H9 (cell line): ENCODE measurements around the gene ARMC9. TPM values are rescaled to one million over a fixed set of nuclear protein-coding genes. Genes with fewer than 3 reads are reported as not detected.

ENCODE experiments used
- DNase-seq: peaks from one replicate; pipeline ENCODE4 v3.0.0-alpha.2; 2017
- H2AFZ ChIP-seq: one replicate; pipeline ENCODE4 v1.6.1; 2013; ENCODE audit warnings: mild to moderate bottlenecking, low read length, control low read depth, moderate library complexity
- H2AK5ac ChIP-seq: 2 replicates; pipeline ENCODE4 v1.6.1; 2013; ENCODE audit warnings: low read length, control low read depth, mixed read lengths; ENCODE audit not compliant: insufficient read length
- H2BK120ac ChIP-seq: one replicate; pipeline ENCODE4 v1.6.1; 2013; ENCODE audit warnings: low read depth, mild to moderate bottlenecking, low read length, control low read depth, inconsistent platforms; ENCODE audit not compliant: poor library complexity, severe bottlenecking
- H2BK12ac ChIP-seq: 2 replicates; pipeline ENCODE4 v1.6.1; 2013; ENCODE audit warnings: low read length, control low read depth, mixed read lengths, low read depth; ENCODE audit not compliant: insufficient read length
- H2BK15ac ChIP-seq: 2 replicates; pipeline ENCODE4 v1.6.1; 2013; ENCODE audit warnings: low read depth, low read length, control low read depth
- H2BK20ac ChIP-seq: one replicate; pipeline ENCODE4 v1.6.1; 2013; ENCODE audit warnings: low read depth, mild to moderate bottlenecking, low read length, control low read depth, inconsistent platforms; ENCODE audit not compliant: poor library complexity, severe bottlenecking
- H2BK5ac ChIP-seq: 2 replicates; pipeline ENCODE4 v1.6.1; 2013; ENCODE audit warnings: low read length, control low read depth, mixed read lengths; ENCODE audit not compliant: insufficient read length
- H3K14ac ChIP-seq: 2 replicates; pipeline ENCODE4 v1.6.1; 2013; ENCODE audit warnings: low read length, control low read depth; ENCODE audit not compliant: insufficient read depth
- H3K18ac ChIP-seq: 2 replicates; pipeline ENCODE4 v1.6.1; 2013; ENCODE audit warnings: low read depth, mild to moderate bottlenecking, mixed read lengths, low read length, control low read depth; ENCODE audit not compliant: insufficient read length
- H3K23ac ChIP-seq: 2 replicates; pipeline ENCODE4 v1.6.1; 2013; ENCODE audit warnings: low read length, control low read depth, mixed read lengths, low read depth; ENCODE audit not compliant: insufficient read length
- H3K23me2 ChIP-seq: 2 replicates; pipeline ENCODE4 v1.6.1; 2013; ENCODE audit warnings: low read depth, mild to moderate bottlenecking, mixed read lengths, low read length, control low read depth; ENCODE audit not compliant: insufficient read length, poor library complexity, severe bottlenecking
- H3K27ac ChIP-seq: 2 replicates; pipeline ENCODE4 v1.5.1; 2013; ENCODE audit warnings: low read length, control low read depth, mixed read lengths, low read depth; ENCODE audit not compliant: insufficient read length
- H3K27me3 ChIP-seq: 2 replicates; pipeline ENCODE4 v1.6.1; 2013; ENCODE audit warnings: low read length, control low read depth, inconsistent platforms; ENCODE audit not compliant: insufficient read depth
- H3K4ac ChIP-seq: 2 replicates; pipeline ENCODE4 v1.6.1; 2013; ENCODE audit warnings: low read depth, mild to moderate bottlenecking, control low read depth, inconsistent platforms, low read length, moderate library complexity
- H3K4me1 ChIP-seq: 2 replicates; pipeline ENCODE4 v1.6.1; 2013; ENCODE audit warnings: low read length, control low read depth, inconsistent platforms; ENCODE audit not compliant: insufficient read depth
- H3K4me2 ChIP-seq: 2 replicates; pipeline ENCODE4 v1.6.1; 2013; ENCODE audit warnings: low read length, control low read depth, mixed read lengths; ENCODE audit not compliant: insufficient read length, insufficient read depth
- H3K56ac ChIP-seq: 2 replicates; pipeline ENCODE4 v1.6.1; 2013; ENCODE audit warnings: low read depth, mild to moderate bottlenecking, mixed read lengths, low read length, control low read depth; ENCODE audit not compliant: insufficient read length
- H3K79me1 ChIP-seq: 2 replicates; pipeline ENCODE4 v1.6.1; 2013; ENCODE audit warnings: low read depth, mild to moderate bottlenecking, moderate library complexity, low read length, control low read depth, inconsistent platforms; ENCODE audit not compliant: insufficient read depth, poor library complexity, severe bottlenecking
- H3K79me2 ChIP-seq: 2 replicates; pipeline ENCODE4 v1.6.1; 2013; ENCODE audit warnings: low read length, control low read depth, inconsistent platforms; ENCODE audit not compliant: insufficient read depth
- H3K9ac ChIP-seq: 2 replicates; pipeline ENCODE4 v1.6.1; 2013; ENCODE audit warnings: low read length, control low read depth, mixed read lengths; ENCODE audit not compliant: insufficient read length; ENCODE audit errors: extremely low read depth
- H3K9me3 ChIP-seq: one replicate; pipeline ENCODE4 v1.6.1; 2013; ENCODE audit warnings: low read depth, low read length, inconsistent platforms; ENCODE audit not compliant: control insufficient read depth
- H3T11ph ChIP-seq: one replicate; pipeline ENCODE4 v1.6.1; 2013; ENCODE audit warnings: mild to moderate bottlenecking, low read length, control low read depth, inconsistent platforms
- H4K20me1 ChIP-seq: one replicate; pipeline ENCODE4 v1.6.1; 2013; ENCODE audit not compliant: control insufficient read depth, insufficient read length, insufficient read depth
- H4K5ac ChIP-seq: 2 replicates; pipeline ENCODE4 v1.6.1; 2013; ENCODE audit warnings: low read depth, mild to moderate bottlenecking, mixed read lengths, low read length, control low read depth; ENCODE audit not compliant: insufficient read length
- H4K8ac ChIP-seq: replicated peaks from 2 replicates; pipeline ENCODE4 v1.6.1; 2013; ENCODE audit warnings: low read length, control low read depth, mixed read lengths, low read depth; ENCODE audit not compliant: insufficient read length
- H4K91ac ChIP-seq: 2 replicates; pipeline ENCODE4 v1.6.1; 2013; ENCODE audit warnings: low read depth, mild to moderate bottlenecking, moderate library complexity, mixed read lengths, low read length, control low read depth; ENCODE audit not compliant: insufficient read length
- H3K27ac Mint-ChIP-seq, 3 experiments: 2 replicates in 2 of 3; 3 replicates in 1 of 3; pipeline ENCODE4 v1.8.0; 2020 to 2021; ENCODE audit warnings: mixed read lengths in 3 of 3, mild to moderate bottlenecking in 1 of 3, moderate library complexity in 1 of 3
- H3K27me3 Mint-ChIP-seq: 2 replicates; pipeline ENCODE4 v1.8.0; 2021; ENCODE audit warnings: low read depth, mild to moderate bottlenecking, moderate library complexity, mixed read lengths
- H3K36me3 Mint-ChIP-seq, 3 experiments: 2 replicates in 2 of 3; 3 replicates in 1 of 3; pipeline ENCODE4 v1.8.0; 2020 to 2021; ENCODE audit warnings: low read depth in 3 of 3, mixed read lengths in 3 of 3; ENCODE audit not compliant: insufficient read depth in 1 of 3
- H3K4me1 Mint-ChIP-seq, 2 experiments: 2 replicates each; pipeline ENCODE4 v1.8.0; 2020; ENCODE audit warnings: mixed read lengths in 2 of 2
- H3K4me3 Mint-ChIP-seq, 2 experiments: 2 replicates in 1 of 2; 3 replicates in 1 of 2; pipeline ENCODE4 v1.8.0; 2020 to 2021; ENCODE audit warnings: mild to moderate bottlenecking in 2 of 2, mixed read lengths in 2 of 2, moderate library complexity in 1 of 2
- H3K9me3 Mint-ChIP-seq, 2 experiments: 2 replicates in 1 of 2; 3 replicates in 1 of 2; pipeline ENCODE4 v1.8.0; 2020; ENCODE audit warnings: mild to moderate bottlenecking in 2 of 2, mixed read lengths in 2 of 2, moderate library complexity in 1 of 2
- WGBS: extraction: QIAGEN DNeasy Blood & Tissue Kit; methylation state at CpG from one replicate; pipeline ENCODE4 v1.1.7; 2013; ENCODE audit warnings: missing lambda C conversion rate, low lambda C conversion rate, mixed read lengths; ENCODE audit not compliant: insufficient read length; ENCODE audit errors: extremely low coverage; 5-methylcytosine and 5-hydroxymethylcytosine counted together
- total RNA-seq: library from RNA; stranded (reverse); gene quantifications from 2 replicates; pipeline ENCODE4 v1.2.1, GENCODE V29; 2021
- TF ChIP-seq, protein P1 (sequence below): fragments of 200-600 bp; sonication (generic); conservative IDR thresholded peaks from 3 replicates; pipeline ENCODE4 v1.8.0; 2021; ENCODE audit warnings: antibody characterized with exemption, mild to moderate bottlenecking

Gene ARMC9
- total RNA-seq, 1 experiment from 2014 or later: 37.6 TPM

DNA sequence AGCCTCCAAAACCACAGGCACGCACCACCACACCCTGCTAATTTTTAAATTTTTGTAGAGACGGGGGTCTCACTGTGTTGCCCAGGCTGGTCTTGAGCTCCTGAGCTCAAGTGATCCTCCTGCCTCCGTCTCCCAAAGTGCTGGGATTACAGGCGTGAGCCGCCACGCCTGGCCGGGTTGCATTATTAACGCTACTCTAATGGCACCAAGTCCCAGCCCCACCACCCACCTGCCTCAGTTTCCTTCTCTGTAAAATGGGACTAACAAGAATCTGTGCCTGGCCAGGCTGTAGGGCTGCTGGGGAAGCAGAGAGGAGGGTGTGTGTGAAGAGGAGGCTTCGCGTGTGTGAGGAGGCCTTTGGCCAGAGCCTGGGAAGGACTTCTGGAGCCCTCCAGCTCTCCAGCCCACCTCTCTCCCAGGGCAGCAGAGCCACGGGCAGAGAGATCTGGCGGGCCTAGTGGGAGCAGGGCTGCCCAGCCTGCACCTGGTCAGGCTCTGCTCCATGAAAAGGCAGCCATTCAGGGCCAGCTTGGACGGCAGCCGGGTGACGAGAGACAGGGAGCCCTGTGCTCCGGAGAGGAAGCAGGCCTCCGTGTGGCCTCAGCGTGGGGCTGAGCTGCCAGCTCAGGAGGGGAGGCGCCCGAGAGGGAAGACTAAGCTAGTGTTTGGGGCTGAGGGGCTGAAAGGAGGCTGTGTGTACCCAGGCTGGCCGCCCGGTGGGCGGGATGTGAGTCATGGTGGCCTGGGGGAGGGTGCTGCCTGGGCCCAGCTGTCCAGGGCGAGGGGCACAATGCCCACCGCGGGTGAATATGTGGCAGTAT is 189.7 kb downstream of the ARMC9 start:
- Histone ChIP-seq H3K23ac (no peak overlapping the region), H3K79me2 (no peaks in the 10 kb centered on the region), H2BK12ac (no peak overlapping the region), H4K20me1 (no peaks in the 10 kb centered on the region), H3K56ac (no peak overlapping the region), H3K9me3 (no peaks in the 10 kb centered on the region), H3K27me3 (no peaks in the 10 kb centered on the region), H3K9ac (no peak overlapping the region), H3K18ac (no peak overlapping the region), H2AFZ (no peak overlapping the region), H2BK20ac (no peak overlapping the region), H4K91ac (no peak overlapping the region), H3K4me1 (no peaks in the 10 kb centered on the region; the same call in 1 of the 2 replicates), H3K4me2 (no peak overlapping the region), H2BK5ac (no peak overlapping the region), H2AK5ac (no peak overlapping the region), H3K79me1 (no peaks in the 10 kb centered on the region), H4K5ac (no peak overlapping the region), H4K8ac (no peak overlapping the region), H3K23me2 (no peaks in the 10 kb centered on the region), H2BK120ac (no peak overlapping the region), H2BK15ac (no peak overlapping the region), H3T11ph (no peak overlapping the region), H3K27ac (no peak overlapping the region), H3K4ac (no peak overlapping the region), H3K14ac (no peak overlapping the region)
- Mint-ChIP-seq H3K36me3 (peaks cover 7 to 12% (median 7%) of the 10 kb centered on the region in 3 experiments), H3K4me3 (no peak overlapping the region; a peak in 1 of 5 replicates), H3K27ac (no peak overlapping the region), H3K4me1 (peaks cover 23 to 29% of the 10 kb centered on the region in 2 experiments), H3K9me3 (peaks cover 8 to 11% of the 10 kb centered on the region in 2 experiments), H3K27me3 (peaks cover 5% of the 10 kb centered on the region)
- WGBS: no CpG with 5 or more reads among the region's 26 CpGs
- TF ChIP-seq, protein P1, sequence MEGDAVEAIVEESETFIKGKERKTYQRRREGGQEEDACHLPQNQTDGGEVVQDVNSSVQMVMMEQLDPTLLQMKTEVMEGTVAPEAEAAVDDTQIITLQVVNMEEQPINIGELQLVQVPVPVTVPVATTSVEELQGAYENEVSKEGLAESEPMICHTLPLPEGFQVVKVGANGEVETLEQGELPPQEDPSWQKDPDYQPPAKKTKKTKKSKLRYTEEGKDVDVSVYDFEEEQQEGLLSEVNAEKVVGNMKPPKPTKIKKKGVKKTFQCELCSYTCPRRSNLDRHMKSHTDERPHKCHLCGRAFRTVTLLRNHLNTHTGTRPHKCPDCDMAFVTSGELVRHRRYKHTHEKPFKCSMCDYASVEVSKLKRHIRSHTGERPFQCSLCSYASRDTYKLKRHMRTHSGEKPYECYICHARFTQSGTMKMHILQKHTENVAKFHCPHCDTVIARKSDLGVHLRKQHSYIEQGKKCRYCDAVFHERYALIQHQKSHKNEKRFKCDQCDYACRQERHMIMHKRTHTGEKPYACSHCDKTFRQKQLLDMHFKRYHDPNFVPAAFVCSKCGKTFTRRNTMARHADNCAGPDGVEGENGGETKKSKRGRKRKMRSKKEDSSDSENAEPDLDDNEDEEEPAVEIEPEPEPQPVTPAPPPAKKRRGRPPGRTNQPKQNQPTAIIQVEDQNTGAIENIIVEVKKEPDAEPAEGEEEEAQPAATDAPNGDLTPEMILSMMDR: no peak
- no peak for DNase-seq
